Natural killer cell treated with Interleukin-12 subunit alpha and Interleukin-12 subunit beta and Interleukin-15 and Interleukin-18, amount 100 ng/mL, for 72 hours (primary cell): ENCODE results near the gene DIP2C. TPM values are rescaled to one million over a fixed set of nuclear protein-coding genes. Genes with fewer than 3 reads are reported as not detected.
"Not testable (repeated sequence)": the region's sequence is repeated elsewhere in the genome, so short reads cannot be mapped to it uniquely, and the experiment has no call there.

Experiments used
- ATAC-seq, 2 donors: fragments of 150-1000 bp; cut with Tn5 transposase in 1 of 2; sonication (Bioruptor Pico), chemical (Tn5 transposase) in 1 of 2; 2 replicates each; pipeline ENCODE4 v1.10.0; 2021
- DNase-seq: peaks from one replicate; pipeline ENCODE4 v3.0.0; 2022; ENCODE audit warnings: low spot score
- H3K27ac Mint-ChIP-seq, 2 donors: 1 replicate in 1 of 2; 2 replicates in 1 of 2; pipeline ENCODE4 v1.8.0; 2022; ENCODE audit warnings: mixed read lengths in 2 of 2, mild to moderate bottlenecking in 1 of 2, moderate library complexity in 1 of 2
- H3K27me3 Mint-ChIP-seq, 2 donors: 1 replicate in 1 of 2; 2 replicates in 1 of 2; pipeline ENCODE4 v1.8.0; 2022; ENCODE audit warnings: mixed read lengths in 2 of 2
- H3K36me3 Mint-ChIP-seq: one replicate; pipeline ENCODE4 v1.8.0; 2022; ENCODE audit warnings: mixed read lengths
- H3K4me1 Mint-ChIP-seq, 2 donors: 1 replicate in 1 of 2; 2 replicates in 1 of 2; pipeline ENCODE4 v1.8.0; 2022; ENCODE audit warnings: low read depth in 2 of 2, mixed read lengths in 2 of 2, mild to moderate bottlenecking in 1 of 2
- H3K4me3 Mint-ChIP-seq: one replicate; pipeline ENCODE4 v1.8.0; 2022; ENCODE audit warnings: mixed read lengths
- H3K9me3 Mint-ChIP-seq: 2 replicates; pipeline ENCODE4 v1.8.0; 2022; ENCODE audit warnings: mixed read lengths
- total RNA-seq, 2 donors: library from RNA; stranded (reverse); gene quantifications; one replicate each; pipeline ENCODE4 v1.2.3, GENCODE V29; 2022

The DIP2C gene
- total RNA-seq, 2 donors from 2014 or later: 0.57 to 0.98 TPM

DNA sequence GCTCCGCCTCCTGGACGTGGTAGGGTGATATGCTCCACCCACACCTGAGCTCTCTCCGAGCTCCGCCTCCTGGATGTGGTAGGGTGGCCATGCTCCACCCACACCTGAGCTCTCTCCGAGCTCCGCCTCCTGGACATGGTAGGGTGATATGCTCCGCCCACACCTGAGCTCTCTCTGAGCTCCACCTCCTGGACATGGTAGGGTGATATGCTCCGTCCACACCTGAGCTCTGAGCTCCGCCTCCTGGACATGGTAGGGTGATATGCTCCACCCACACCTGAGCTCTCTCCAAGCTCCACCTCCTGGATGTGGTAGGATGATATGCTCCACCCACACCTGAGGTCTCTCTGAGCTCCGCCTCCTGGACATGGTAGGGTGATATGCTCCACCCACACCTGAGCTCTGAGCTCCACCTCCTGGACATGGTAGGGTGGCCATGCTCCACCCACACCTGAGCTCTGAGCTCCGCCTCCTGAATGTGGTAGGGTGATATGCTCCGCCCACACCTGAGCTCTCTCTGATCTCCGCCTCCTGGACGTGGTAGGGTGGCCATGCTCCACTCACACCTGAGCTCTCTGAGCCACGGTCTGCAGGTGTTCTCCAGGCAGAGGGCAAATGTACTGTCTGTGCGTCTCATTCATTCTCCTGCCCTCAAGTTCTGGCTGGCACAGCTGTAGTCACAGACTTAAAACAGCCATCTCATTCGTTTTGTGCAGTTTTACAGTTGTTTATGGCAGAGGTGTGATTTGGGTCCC lies 252.4 kb downstream of the DIP2C start:
- ATAC-seq (no peak), DNase-seq (no peak)
- Mint-ChIP-seq H3K36me3 (no peaks in the 10 kb centered on the region), H3K4me3 (no peak overlapping the region), H3K27me3 (peaks cover 9% of the 10 kb centered on the region in 2 donors), H3K4me1 (peaks cover 6 to 7% of the 10 kb centered on the region in 2 donors), H3K9me3 (no peaks in the 10 kb centered on the region), H3K27ac (no peak overlapping the region)

DNA sequence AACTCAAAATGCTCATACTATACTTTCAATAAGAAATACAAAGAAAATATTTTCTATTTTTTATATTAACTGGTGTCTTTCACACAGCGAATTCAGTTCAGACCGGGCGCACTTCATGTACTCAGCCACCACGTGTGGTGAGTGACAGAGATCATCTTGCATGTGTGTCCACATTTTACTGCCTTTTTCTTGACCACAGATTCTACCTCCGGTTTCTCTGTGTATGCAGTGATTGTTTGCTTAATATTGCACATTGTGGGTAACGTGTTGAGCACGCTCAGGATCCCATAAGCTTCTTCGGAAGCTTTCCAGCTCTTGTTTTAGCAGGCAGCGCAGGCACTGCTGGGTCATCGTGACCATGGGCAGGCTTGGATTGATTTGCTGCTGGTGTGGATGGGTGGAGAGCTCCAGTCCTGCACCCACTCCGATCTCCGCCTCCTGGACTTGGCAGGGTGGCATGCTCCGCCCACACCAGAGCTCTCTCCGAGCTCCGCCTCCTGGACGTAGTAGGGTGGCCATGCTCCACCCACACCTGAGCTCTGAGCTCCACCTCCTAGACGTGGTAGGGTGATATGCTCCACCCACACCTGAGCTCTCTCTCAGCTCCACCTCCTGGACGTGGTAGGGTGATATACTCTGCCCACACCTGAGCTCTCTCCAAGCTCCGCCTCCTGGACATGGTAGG lies 253.3 kb downstream of the DIP2C start:
- Mint-ChIP-seq H3K9me3 (no peaks in the 10 kb centered on the region), H3K36me3 (no peaks in the 10 kb centered on the region), H3K27ac (no peak overlapping the region), H3K4me3 (no peak overlapping the region), H3K4me1 (peaks cover 6 to 7% of the 10 kb centered on the region in 2 donors), H3K27me3 (peaks cover 9% of the 10 kb centered on the region in 2 donors)
- ATAC-seq (no peak), DNase-seq (no peak)

DNA sequence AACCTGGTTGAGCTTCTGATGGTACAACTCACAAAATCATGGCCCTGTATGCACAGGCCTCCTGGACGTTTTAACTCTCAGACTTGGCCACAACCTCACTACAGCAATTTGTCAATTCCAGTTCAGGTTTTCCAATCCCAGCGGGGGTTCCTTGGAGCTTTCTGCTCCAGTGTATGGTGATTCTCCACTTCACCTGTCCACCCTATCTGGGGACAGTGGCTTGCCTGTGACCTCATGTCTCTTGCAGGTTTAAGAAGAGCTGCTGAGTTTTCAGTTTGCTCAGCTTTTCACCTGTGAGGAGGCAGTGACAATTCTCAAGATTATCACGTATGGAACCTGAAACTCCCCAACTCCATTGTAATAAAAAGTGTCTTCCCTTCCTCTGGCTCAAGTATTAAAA lies 254.1 kb downstream of the DIP2C start:
- no peak overlapping the region for H3K4me3 Mint-ChIP-seq
- DNase-seq: no peak
- no peak for ATAC-seq

DNA sequence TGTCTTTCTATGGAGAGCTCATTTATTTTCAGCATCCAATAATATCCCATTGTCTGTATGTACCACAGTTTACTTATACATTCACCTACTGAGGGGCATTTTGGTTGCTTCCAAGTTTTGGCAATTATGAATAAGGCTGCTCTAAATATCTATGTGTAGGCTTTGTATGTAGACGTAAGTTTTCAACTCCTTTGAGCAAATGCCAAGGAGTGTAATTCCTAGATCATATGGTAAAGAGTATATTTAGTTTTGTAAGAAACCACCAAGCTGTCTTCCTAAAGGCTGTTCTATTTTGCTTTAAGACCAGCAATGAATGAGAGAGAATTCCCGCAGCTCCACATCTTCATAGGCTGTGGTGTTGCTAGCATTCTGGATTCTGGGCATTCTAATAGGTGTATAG lies 259.8 kb downstream of the DIP2C start:
- H3K27ac Mint-ChIP-seq: no peak overlapping the region
- peaks cover 11 to 21% of the 10 kb centered on the region in 2 donors for H3K27me3 Mint-ChIP-seq
- no peaks in the 10 kb centered on the region for H3K9me3 Mint-ChIP-seq
- no peaks in the 10 kb centered on the region for H3K4me1 Mint-ChIP-seq
- H3K36me3 Mint-ChIP-seq: no peaks in the 10 kb centered on the region
- H3K4me3 Mint-ChIP-seq: no peak overlapping the region
- DNase-seq: no peak
- ATAC-seq: no peak

More for the DNA sequence above, 254.1 kb downstream of the DIP2C start:
- no peak overlapping the region for H3K27ac Mint-ChIP-seq
- no peaks in the 10 kb centered on the region for H3K36me3 Mint-ChIP-seq
- H3K9me3 Mint-ChIP-seq: no peaks in the 10 kb centered on the region
- peaks cover 6 to 7% of the 10 kb centered on the region in 2 donors for H3K4me1 Mint-ChIP-seq
- peaks cover 9% of the 10 kb centered on the region in 2 donors for H3K27me3 Mint-ChIP-seq

DNA sequence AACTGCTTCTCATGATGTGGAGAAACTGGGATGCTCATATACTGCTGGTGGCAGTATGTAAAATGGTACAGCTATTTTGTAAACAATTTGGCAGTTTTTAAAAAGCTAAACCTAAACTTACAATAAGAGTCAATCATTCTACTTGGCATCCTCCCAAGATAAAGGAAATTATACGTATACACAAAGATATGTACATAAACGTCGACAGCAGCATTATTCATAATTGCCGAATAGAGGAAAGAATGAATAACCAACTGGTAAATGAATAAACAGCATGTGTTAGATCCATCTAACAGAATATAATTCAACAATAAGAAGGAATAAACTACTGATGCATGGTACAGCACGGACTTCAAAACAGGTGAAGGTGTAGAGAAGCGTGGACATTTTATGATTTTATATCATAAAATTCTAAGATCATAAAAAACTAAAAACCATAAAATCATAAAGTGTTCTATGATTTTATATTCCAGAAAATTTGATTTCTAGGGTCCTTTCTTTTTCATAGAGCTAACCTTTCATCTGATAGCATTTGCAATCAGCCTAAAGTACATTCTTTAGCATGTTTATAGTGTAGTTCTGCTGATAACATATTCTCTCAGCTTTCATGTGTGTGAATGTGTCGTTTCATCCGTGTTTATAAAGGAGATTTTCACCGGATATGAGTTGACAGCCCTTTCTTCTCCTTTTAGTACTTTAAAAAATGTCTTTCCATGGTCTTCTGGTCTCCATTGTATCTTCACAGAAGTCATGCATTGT lies 261.5 kb downstream of the DIP2C start:
- Mint-ChIP-seq H3K36me3 (no peaks in the 10 kb centered on the region), H3K27me3 (peaks cover 7 to 18% of the 10 kb centered on the region in 2 donors), H3K4me3 (no peak overlapping the region), H3K4me1 (no peaks in the 10 kb centered on the region), H3K27ac (no peak overlapping the region), H3K9me3 (no peaks in the 10 kb centered on the region)
- DNase-seq: no peak
- ATAC-seq: no peak

DNA sequence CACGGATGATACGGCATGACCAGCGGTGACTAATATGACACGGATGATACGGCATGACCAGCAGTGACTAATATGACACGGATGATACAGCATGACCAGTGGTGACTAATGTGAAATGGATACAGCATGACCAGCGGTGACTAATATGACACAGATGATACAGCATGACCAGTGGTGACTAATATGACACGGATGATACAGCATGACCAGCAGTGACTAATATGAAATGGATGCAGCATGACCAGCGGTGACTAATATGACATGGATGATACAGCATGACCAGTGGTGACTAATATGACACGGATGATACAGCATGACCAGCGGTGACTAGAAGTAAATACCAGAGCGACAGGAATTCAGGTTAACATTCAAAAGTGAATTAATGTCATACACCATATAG lies 264.1 kb downstream of the DIP2C start:
- DNase-seq, H3K4me3 Mint-ChIP-seq, H3K27ac Mint-ChIP-seq, ATAC-seq, H3K4me1 Mint-ChIP-seq, H3K36me3 Mint-ChIP-seq, H3K9me3 Mint-ChIP-seq: not testable (repeated sequence)
- peaks cover 7 to 18% of the 10 kb centered on the region in 2 donors for H3K27me3 Mint-ChIP-seq

DNA sequence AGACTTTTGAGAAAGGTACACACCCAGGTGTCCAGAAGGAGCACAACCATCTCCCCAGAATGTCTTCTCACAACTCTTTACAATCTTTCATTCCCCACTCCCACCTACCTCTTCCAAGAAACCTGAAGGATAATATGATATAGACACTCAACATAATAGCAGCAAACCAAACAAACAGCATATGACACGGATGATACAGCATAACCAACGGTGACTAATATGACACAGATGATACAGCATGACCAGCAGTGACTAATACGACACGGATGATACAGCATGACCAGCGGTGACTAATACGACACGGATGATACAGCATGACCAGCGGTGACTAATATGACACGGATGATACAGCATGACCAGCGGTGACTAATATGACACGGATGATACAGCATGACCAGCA lies 264.7 kb downstream of the DIP2C start:
- not testable (repeated sequence) for H3K9me3 Mint-ChIP-seq, ATAC-seq, H3K4me3 Mint-ChIP-seq, H3K4me1 Mint-ChIP-seq, H3K27ac Mint-ChIP-seq, H3K36me3 Mint-ChIP-seq, DNase-seq
- peaks cover 7 to 17% of the 10 kb centered on the region in 2 donors for H3K27me3 Mint-ChIP-seq

DNA sequence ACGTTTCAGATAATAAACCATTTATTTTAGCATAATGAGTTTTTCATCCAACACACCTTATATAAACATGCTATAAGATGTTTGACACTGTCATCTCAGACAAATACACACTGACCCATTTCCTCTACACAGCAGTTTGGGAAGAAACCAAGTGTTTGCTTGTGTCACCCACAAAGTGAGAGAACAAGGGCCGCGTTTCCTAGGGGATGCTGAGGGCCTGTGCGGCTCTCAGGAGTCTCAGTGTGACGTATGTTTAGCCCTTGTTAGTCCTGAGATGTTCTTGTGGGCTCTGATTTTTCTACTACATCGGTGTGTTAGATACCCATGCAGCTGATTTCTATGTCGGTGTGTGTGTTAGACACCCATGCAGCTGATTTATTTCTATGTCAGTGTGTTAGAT lies 266.3 kb downstream of the DIP2C start:
- Mint-ChIP-seq H3K27ac (no peak overlapping the region), H3K4me3 (no peak overlapping the region), H3K4me1 (no peaks in the 10 kb centered on the region), H3K36me3 (no peaks in the 10 kb centered on the region), H3K27me3 (peaks cover 0 to 9% of the 10 kb centered on the region in 2 donors), H3K9me3 (no peaks in the 10 kb centered on the region)
- no peak for DNase-seq
- ATAC-seq: no peak

DNA sequence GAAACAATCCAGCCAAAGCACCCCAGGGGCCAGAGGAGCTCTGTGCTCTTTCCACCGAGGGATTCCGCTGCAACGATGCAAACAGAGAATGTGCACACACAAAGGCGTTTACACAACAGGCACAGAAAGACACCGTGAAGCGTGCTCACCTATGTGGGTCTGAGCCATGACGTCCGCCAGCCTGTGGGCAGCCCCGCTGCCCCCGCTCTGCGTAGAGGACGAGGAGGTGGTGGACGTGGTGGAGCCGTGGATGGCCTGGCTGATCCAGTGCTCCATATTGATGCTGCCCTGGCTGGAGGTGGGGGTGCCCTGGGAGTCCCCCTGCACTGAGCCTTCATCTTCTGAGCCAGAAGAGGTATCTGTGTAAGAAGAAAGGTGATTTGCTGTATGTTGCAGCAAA lies 266.8 kb downstream of the DIP2C start:
- ATAC-seq (peak in 1 of 2 donors; percentile 31), DNase-seq (no peak)
- Mint-ChIP-seq H3K9me3 (no peaks in the 10 kb centered on the region), H3K27ac (no peak overlapping the region), H3K27me3 (peaks cover 0 to 9% of the 10 kb centered on the region in 2 donors), H3K4me3 (no peak overlapping the region), H3K36me3 (no peaks in the 10 kb centered on the region), H3K4me1 (no peaks in the 10 kb centered on the region)

DNA sequence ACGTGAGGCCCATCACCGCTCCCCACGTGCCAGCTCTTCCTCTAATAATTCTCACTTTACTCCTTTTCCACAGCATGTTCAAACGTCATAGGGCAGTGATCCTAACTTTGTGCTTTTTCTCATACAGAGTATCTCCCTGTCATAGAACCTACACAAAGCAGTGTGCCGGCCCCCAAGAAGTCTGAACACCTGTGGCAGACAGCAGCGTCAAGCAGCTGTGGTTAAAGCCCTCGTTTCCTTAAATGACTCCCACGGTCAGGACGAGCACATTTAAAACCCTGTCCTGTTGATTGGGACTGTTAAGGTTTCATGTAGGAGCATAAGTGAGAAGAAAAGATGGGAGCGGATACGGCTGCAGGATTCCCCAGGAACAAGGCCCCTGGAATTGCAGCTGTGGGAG lies 267.2 kb downstream of the DIP2C start:
- Mint-ChIP-seq H3K27ac (no peak overlapping the region), H3K27me3 (peaks cover 0 to 8% of the 10 kb centered on the region in 2 donors), H3K9me3 (no peaks in the 10 kb centered on the region), H3K4me3 (no peak overlapping the region), H3K4me1 (no peaks in the 10 kb centered on the region), H3K36me3 (no peaks in the 10 kb centered on the region)
- DNase-seq: no peak
- no peak for ATAC-seq

DNA sequence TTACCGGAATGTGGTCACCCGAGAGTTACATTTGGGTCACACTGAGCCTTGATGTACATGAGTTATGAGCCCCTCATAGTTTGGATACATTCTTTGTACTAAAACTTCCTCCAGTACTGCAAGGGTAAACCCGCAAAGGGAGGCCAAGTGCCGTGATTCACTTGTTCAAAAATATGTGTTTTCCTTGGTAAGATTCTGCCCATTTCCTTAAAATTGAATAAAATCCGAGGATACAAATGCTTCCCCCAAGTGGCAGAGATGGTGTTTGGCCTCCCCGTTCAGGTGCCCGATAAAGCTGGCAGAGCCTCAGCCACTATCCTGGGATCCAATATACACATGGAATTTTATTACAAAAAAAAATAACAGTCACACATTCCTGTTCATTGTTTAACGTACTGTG lies 268.3 kb downstream of the DIP2C start:
- no peak for DNase-seq
- H3K4me1 Mint-ChIP-seq: no peaks in the 10 kb centered on the region
- H3K9me3 Mint-ChIP-seq: no peaks in the 10 kb centered on the region
- ATAC-seq: no peak
- no peak overlapping the region for H3K4me3 Mint-ChIP-seq
- no peak overlapping the region for H3K27ac Mint-ChIP-seq
- H3K27me3 Mint-ChIP-seq: peaks cover 0 to 4% of the 10 kb centered on the region in 2 donors
- no peaks in the 10 kb centered on the region for H3K36me3 Mint-ChIP-seq

DNA sequence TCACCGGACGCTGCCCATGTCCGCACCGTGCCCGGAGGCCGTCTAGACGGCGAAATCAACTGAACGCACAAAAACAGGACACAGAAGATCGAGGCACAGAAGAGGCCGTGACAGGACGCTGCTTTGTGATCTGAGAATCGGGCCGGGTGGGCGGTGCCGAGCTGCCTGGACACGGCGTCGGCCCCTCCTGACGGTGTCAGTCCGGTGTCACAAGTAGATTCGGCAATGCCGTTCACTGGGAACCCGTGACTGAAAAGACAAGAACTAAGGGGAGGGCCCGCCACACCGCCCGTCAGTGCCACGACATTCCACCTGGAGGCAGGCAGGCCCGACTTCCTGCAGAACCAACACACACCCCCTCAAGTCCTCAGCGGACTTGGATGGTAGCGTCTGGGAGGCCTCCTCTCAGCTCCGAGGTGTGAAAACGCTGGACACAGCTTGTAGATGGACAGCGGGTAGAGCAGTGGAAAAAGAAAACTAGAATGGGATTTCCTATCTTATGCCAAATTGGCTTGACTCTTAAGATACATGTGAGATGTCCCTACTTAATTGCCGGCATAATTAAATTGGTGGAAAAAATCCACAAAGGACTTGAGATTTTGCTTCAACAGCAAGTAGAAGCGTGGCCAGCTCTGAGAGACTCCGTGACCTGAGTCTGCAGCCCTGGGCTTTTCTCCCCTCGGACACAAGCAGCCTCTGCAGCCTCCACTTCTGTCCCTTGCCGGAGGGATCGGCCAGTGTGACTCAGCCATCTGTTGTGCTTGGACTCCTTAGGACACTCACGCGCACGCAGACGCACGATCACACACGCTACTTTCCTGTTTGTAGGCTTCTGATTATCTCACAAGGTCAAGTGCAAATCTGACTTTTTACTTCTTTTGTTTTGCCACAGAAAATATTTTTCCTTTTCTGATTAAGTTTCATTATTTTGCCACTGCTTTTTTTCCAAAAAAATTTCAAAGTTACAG lies 269.0 kb downstream of the DIP2C start:
- H3K4me1 Mint-ChIP-seq: no peaks in the 10 kb centered on the region
- H3K27ac Mint-ChIP-seq: no peak overlapping the region
- DNase-seq (no peak), ATAC-seq (no peak)
- no peaks in the 10 kb centered on the region for H3K36me3 Mint-ChIP-seq
- H3K27me3 Mint-ChIP-seq: peaks cover 0 to 2% of the 10 kb centered on the region in 2 donors
- no peak overlapping the region for H3K4me3 Mint-ChIP-seq
- H3K9me3 Mint-ChIP-seq: no peaks in the 10 kb centered on the region

DNA sequence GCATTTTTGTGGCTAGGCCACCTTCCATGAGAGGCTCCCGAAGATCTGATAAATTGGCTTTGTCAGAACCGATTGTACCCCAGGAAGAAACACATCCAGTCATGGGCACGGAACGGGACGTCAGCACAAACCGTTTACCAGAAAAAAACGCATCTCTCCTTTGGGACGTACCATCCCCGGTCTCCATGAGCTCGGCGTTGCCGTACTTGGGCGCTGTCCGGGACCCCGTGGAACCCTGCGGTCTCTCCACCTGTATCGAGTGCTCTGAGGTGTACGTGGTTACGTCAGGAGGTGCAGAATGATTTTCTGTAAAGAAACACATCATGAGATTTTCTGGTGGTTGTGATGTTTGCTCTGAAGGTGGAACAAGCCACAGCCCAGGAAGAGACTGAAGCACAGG lies 270.6 kb downstream of the DIP2C start:
- Mint-ChIP-seq H3K4me3 (no peak overlapping the region), H3K36me3 (no peaks in the 10 kb centered on the region), H3K9me3 (no peaks in the 10 kb centered on the region), H3K4me1 (no peaks in the 10 kb centered on the region), H3K27me3 (no peaks in the 10 kb centered on the region), H3K27ac (no peak overlapping the region)
- DNase-seq (no peak), ATAC-seq (no peak)
